ENCODE measurements around the gene MORN4.
"Not testable (repeated sequence)": the region's sequence is repeated elsewhere in the genome, so short reads cannot be mapped to it uniquely, and the experiment has no call there.

MORN4 gene

GRCh38 chr10:97632949-97633884 is at the start of gene MORN4:
TSS of gene MORN4 (minus strand) at chr10:97633500. CDS start at chr10:97619653, 13,847 bp downstream.
- DNase-seq (ENCODE audit: low read depth): peak; percentile 84

GRCh38 chr10:97682042-97682441 is 48.7 kb upstream of the MORN4 start:
- DNase-seq (ENCODE audit: low read depth): no peak

GRCh38 chr10:97679594-97679993 is 46.3 kb upstream of the MORN4 start:
- DNase-seq (ENCODE audit: low read depth): no peak

- DNase-seq (ENCODE audit: low read depth): peak; percentile 17
Observed at GRCh38 chr10:97676770-97677581, 43.7 kb upstream of the MORN4 start.

GRCh38 chr10:97675222-97675621 is 41.9 kb upstream of the MORN4 start:
- DNase-seq (ENCODE audit: low read depth): no peak

GRCh38 chr10:97673736-97674525 is 40.6 kb upstream of the MORN4 start:
- DNase-seq (ENCODE audit: low read depth): no peak

GRCh38 chr10:97669571-97669970 is 36.3 kb upstream of the MORN4 start:
- DNase-seq (ENCODE audit: low read depth): no peak

- no peak for DNase-seq (ENCODE audit: low read depth)
Observed at GRCh38 chr10:97667463-97667862, 34.2 kb upstream of the MORN4 start.

GRCh38 chr10:97666992-97667391 is 33.7 kb upstream of the MORN4 start:
- DNase-seq (ENCODE audit: low read depth): no peak

- no peak for DNase-seq (ENCODE audit: low read depth)
Observed at GRCh38 chr10:97664282-97664850, 31.1 kb upstream of the MORN4 start.

GRCh38 chr10:97659589-97659988 is 26.3 kb upstream of the MORN4 start:
- no peak for DNase-seq (ENCODE audit: low read depth)

GRCh38 chr10:97656777-97657176 is 23.5 kb upstream of the MORN4 start:
- no peak for DNase-seq (ENCODE audit: low read depth)

- no peak for DNase-seq (ENCODE audit: low read depth)
Observed at GRCh38 chr10:97651773-97652172, 18.5 kb upstream of the MORN4 start.

- DNase-seq (ENCODE audit: low read depth): no peak
Observed at GRCh38 chr10:97650726-97651125, 17.4 kb upstream of the MORN4 start.

GRCh38 chr10:97649405-97649750 is 16.1 kb upstream of the MORN4 start:
- DNase-seq (ENCODE audit: low read depth): not testable (repeated sequence)

GRCh38 chr10:97648562-97649404 is 15.5 kb upstream of the MORN4 start:
- peak; percentile 9 for DNase-seq (ENCODE audit: low read depth)

- no peak for DNase-seq (ENCODE audit: low read depth)
Observed at GRCh38 chr10:97647556-97647955, 14.3 kb upstream of the MORN4 start.

GRCh38 chr10:97644936-97645335 is 11.6 kb upstream of the MORN4 start:
- DNase-seq (ENCODE audit: low read depth): no peak

- no peak for DNase-seq (ENCODE audit: low read depth)
Observed at GRCh38 chr10:97643441-97643985, 10.2 kb upstream of the MORN4 start.

- not testable (repeated sequence) for DNase-seq (ENCODE audit: low read depth)
Observed at GRCh38 chr10:97642471-97643159, 9.3 kb upstream of the MORN4 start.
